NCI-H146 treated with DMSO at 0.1 percent for 48 hours (cell line): ENCODE measurements around the gene PCSK2.

Experiments used
- DNase-seq: peaks from one replicate; lab custom pipeline; 2025; ENCODE audit not compliant: unreplicated experiment; lab: John Stamatoyannopoulos, UW

The PCSK2 gene

GRCh38 chr20:17327185-17328148, 100.6 kb downstream of the PCSK2 start:
- peak; percentile 8 for DNase-seq

GRCh38 chr20:17334932-17335331, 108.1 kb downstream of the PCSK2 start:
- no peak for DNase-seq

GRCh38 chr20:17339000-17339399, 112.2 kb downstream of the PCSK2 start:
- DNase-seq, result no peak

- no peak for DNase-seq
Observed at GRCh38 chr20:17343091-17343490, 116.3 kb downstream of the PCSK2 start.

- DNase-seq, result no peak
Observed at GRCh38 chr20:17343656-17344452, 117.0 kb downstream of the PCSK2 start.

- no peak for DNase-seq
Observed at GRCh38 chr20:17344790-17345189, 118.0 kb downstream of the PCSK2 start.

GRCh38 chr20:17345321-17345720, 118.5 kb downstream of the PCSK2 start:
- DNase-seq, result no peak

GRCh38 chr20:17350321-17350720, 123.5 kb downstream of the PCSK2 start:
- DNase-seq, result no peak

GRCh38 chr20:17357238-17357637, 130.4 kb downstream of the PCSK2 start:
- DNase-seq, result peak; percentile 78

GRCh38 chr20:17358854-17359253, 132.0 kb downstream of the PCSK2 start:
- DNase-seq, result no peak

- no peak for DNase-seq
Observed at GRCh38 chr20:17364681-17365080, 137.8 kb downstream of the PCSK2 start.

- no peak for DNase-seq
Observed at GRCh38 chr20:17365831-17366230, 139.0 kb downstream of the PCSK2 start.

GRCh38 chr20:17369506-17369905, 142.7 kb downstream of the PCSK2 start:
- no peak for DNase-seq

GRCh38 chr20:17372806-17373440, 146.1 kb downstream of the PCSK2 start:
- no peak for DNase-seq

GRCh38 chr20:17374086-17374485, 147.2 kb downstream of the PCSK2 start:
- no peak for DNase-seq

- no peak for DNase-seq
Observed at GRCh38 chr20:17376031-17376430, 149.2 kb downstream of the PCSK2 start.

- no peak for DNase-seq
Observed at GRCh38 chr20:17377231-17377630, 150.4 kb downstream of the PCSK2 start.

GRCh38 chr20:17379651-17380050, 152.8 kb downstream of the PCSK2 start:
- no peak for DNase-seq

GRCh38 chr20:17380801-17381200, 154.0 kb downstream of the PCSK2 start:
- no peak for DNase-seq

- no peak for DNase-seq
Observed at GRCh38 chr20:17381724-17382123, 154.9 kb downstream of the PCSK2 start.

- DNase-seq, result no peak
Observed at GRCh38 chr20:17385798-17386197, 159.0 kb downstream of the PCSK2 start.
